Endodermal cell (in vitro differentiated cells): ENCODE data around the gene BNC2. TPM values are rescaled to one million over a fixed set of nuclear protein-coding genes. Genes with fewer than 3 reads are reported as not detected.

Experiments
- DNase-seq: peaks from one replicate; pipeline ENCODE4 v3.0.0-alpha.2; 2017
- H3K27ac ChIP-seq: 2 replicates; pipeline ENCODE4 v1.5.1; 2013; ENCODE audit warnings: mild to moderate bottlenecking, low read depth, low read length, moderate library complexity
- H3K27me3 ChIP-seq: 2 replicates; pipeline ENCODE4 v1.6.1; 2013; ENCODE audit warnings: mild to moderate bottlenecking, low read length, moderate library complexity; ENCODE audit not compliant: insufficient read depth, control insufficient read depth, poor library complexity, severe bottlenecking
- H3K36me3 ChIP-seq: 2 replicates; pipeline ENCODE4 v1.7.0; 2013; ENCODE audit warnings: mild to moderate bottlenecking, low read length, moderate library complexity; ENCODE audit not compliant: control insufficient read depth, insufficient read depth
- H3K4me1 ChIP-seq: one replicate; pipeline ENCODE4 v1.7.0; 2013; ENCODE audit warnings: low read length; ENCODE audit not compliant: control insufficient read depth, insufficient read depth
- H3K4me3 ChIP-seq: 2 replicates; pipeline ENCODE4 v1.5.1; 2013; ENCODE audit warnings: mild to moderate bottlenecking, low read length, moderate library complexity
- H3K9ac ChIP-seq: 2 replicates; pipeline ENCODE4 v1.6.1; 2013; ENCODE audit warnings: mild to moderate bottlenecking, low read length, moderate library complexity; ENCODE audit not compliant: poor library complexity, severe bottlenecking; ENCODE audit errors: extremely low read depth
- H3K9me3 ChIP-seq: 2 replicates; pipeline ENCODE4 v1.6.1; 2013; ENCODE audit warnings: mild to moderate bottlenecking, low read length, moderate library complexity; ENCODE audit not compliant: control insufficient read depth
- H3K27ac Mint-ChIP-seq: 2 replicates; pipeline ENCODE4 v1.8.0; 2020; ENCODE audit warnings: mixed read lengths
- H3K27me3 Mint-ChIP-seq: 2 replicates; pipeline ENCODE4 v1.8.0; 2021; ENCODE audit warnings: mild to moderate bottlenecking, mixed read lengths; ENCODE audit not compliant: insufficient read depth
- H3K36me3 Mint-ChIP-seq: 2 replicates; pipeline ENCODE4 v1.8.0; 2020; ENCODE audit warnings: low read depth, mixed read lengths
- H3K4me1 Mint-ChIP-seq: 2 replicates; pipeline ENCODE4 v1.8.0; 2020; ENCODE audit warnings: mixed read lengths
- H3K4me3 Mint-ChIP-seq: 2 replicates; pipeline ENCODE4 v1.8.0; 2020; ENCODE audit warnings: mild to moderate bottlenecking, moderate library complexity, mixed read lengths
- H3K9me3 Mint-ChIP-seq: 2 replicates; pipeline ENCODE4 v1.8.0; 2020; ENCODE audit warnings: mild to moderate bottlenecking, mixed read lengths
- CTCF ChIP-seq: fragments of 200-600 bp; sonication (generic); conservative IDR thresholded peaks from 2 replicates; pipeline ENCODE4 v1.5.0; 2021; ENCODE audit warnings: antibody characterized with exemption, mild to moderate bottlenecking
- WGBS, 2 experiments: methylation state at CpG; one replicate each; pipeline versions ENCODE4 v1.1.5 to v1.1.7; 2013; ENCODE audit warnings: missing lambda C conversion rate in 2 of 2, mixed read lengths in 1 of 2; ENCODE audit not compliant: insufficient coverage in 1 of 2, insufficient read length in 1 of 2; 5-methylcytosine and 5-hydroxymethylcytosine counted together
- total RNA-seq, 2 donors: library from RNA; stranded (reverse); fragmentation: NEBNext Ultra II Directional in 1 of 2; extraction: Animal tissue kit (Norgen Biotek cat#: 25700) in 1 of 2; gene quantifications; 2 replicates in 1 of 2; 3 replicates in 1 of 2; pipeline ENCODE4 v1.2.1, GENCODE V29; 2021

BNC2 gene
- total RNA-seq, 2 donors from 2014 or later: 3.0 to 10.5 TPM

DNA sequence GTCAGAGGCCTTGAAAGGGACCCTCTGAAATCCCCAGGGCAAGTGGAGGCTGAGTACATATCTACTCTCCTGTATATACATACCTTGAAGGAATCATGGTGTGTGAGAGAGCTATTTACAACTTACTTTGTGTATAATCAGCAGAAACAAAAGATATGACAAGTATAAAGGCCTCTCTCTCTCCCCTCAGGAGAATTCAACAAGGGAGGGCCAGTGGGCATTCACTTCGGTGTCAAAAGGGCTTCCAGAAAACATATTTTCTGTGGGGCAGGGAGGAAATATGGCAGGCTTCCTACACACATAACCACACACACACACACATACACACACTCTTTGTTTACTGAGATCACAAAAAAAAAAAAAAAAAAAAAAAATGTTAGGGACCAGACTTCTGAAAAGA is 181.7 kb downstream of the BNC2 start:
- no peaks in the 10 kb centered on the region for H3K27me3 ChIP-seq
- H3K4me1 ChIP-seq: no peaks in the 10 kb centered on the region
- Mint-ChIP-seq H3K27ac (no peak overlapping the region), H3K27me3 (no peaks in the 10 kb centered on the region), H3K4me1 (peaks cover 25% of the 10 kb centered on the region), H3K9me3 (no peaks in the 10 kb centered on the region), H3K4me3 (no peak overlapping the region), H3K36me3 (no peaks in the 10 kb centered on the region)
- H3K9me3 ChIP-seq: no peaks in the 10 kb centered on the region
- no peak for TF ChIP-seq CTCF
- DNase-seq: no peak
- H3K27ac ChIP-seq: no peak overlapping the region
- H3K9ac ChIP-seq: no peak overlapping the region
- no peaks in the 10 kb centered on the region for H3K36me3 ChIP-seq
- no peak overlapping the region for H3K4me3 ChIP-seq
- 80% methylated on average over 1 of the region's 1 CpG; no CpG with 5 or more reads in 1 of the 2 experiments for WGBS, 2 experiments

DNA sequence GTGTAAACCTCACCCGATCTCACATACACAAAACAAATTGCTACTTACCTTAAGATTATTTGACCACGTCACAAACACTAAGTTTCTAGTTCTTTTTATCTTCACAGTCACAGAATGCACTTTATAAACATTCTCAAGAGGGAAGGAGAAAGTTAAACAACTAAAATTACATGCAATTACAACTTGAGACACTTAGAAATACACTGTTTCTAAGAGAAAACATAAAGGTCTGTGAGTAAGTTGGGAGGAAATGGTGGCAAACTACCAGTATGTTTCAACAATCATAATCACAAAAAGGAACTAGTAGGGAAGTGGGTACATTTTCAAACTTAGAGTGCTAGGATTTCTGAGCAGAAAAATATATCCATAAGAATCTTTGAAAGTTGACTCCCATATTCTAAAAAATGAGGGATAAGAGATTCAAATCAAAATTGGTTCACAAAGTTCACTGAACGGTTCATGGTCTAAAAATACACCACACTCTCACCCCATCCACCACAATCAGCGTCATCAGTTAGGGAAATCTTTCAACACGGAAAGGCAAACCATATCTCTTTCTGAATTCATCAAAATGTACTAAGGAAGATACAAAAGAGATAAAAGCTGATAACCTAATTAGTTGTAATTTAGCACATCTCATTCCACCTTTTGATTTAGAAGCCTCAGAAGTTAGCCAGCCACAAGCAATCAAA is 182.6 kb downstream of the BNC2 start:
- no peaks in the 10 kb centered on the region for H3K27me3 ChIP-seq
- no peak overlapping the region for H3K27ac Mint-ChIP-seq
- TF ChIP-seq CTCF: no peak

GRCh38 chr9:16683326-16683725 is 187.1 kb downstream of the BNC2 start:
- Mint-ChIP-seq H3K4me3 (no peak overlapping the region), H3K27ac (no peak overlapping the region), H3K4me1 (peaks cover 15% of the 10 kb centered on the region), H3K27me3 (no peaks in the 10 kb centered on the region), H3K36me3 (no peaks in the 10 kb centered on the region), H3K9me3 (no peaks in the 10 kb centered on the region)
- TF ChIP-seq CTCF: no peak
- H3K9ac ChIP-seq: no peak overlapping the region
- no peaks in the 10 kb centered on the region for H3K36me3 ChIP-seq
- H3K4me1 ChIP-seq: no peaks in the 10 kb centered on the region
- no peak overlapping the region for H3K27ac ChIP-seq
- no peak for DNase-seq
- WGBS, 2 experiments: 94% methylated on average over 2 of the region's 2 CpGs; no CpG with 5 or more reads in 1 of the 2 experiments
- no peaks in the 10 kb centered on the region for H3K27me3 ChIP-seq
- no peaks in the 10 kb centered on the region for H3K9me3 ChIP-seq
- no peak overlapping the region for H3K4me3 ChIP-seq

More for the DNA sequence above, 182.6 kb downstream of the BNC2 start:
- Histone ChIP-seq H3K4me3 (no peak overlapping the region), H3K9me3 (no peaks in the 10 kb centered on the region), H3K36me3 (no peaks in the 10 kb centered on the region), H3K27ac (no peak overlapping the region), H3K9ac (no peak overlapping the region), H3K4me1 (no peaks in the 10 kb centered on the region)
- Mint-ChIP-seq H3K4me1 (peaks cover 22% of the 10 kb centered on the region), H3K27me3 (no peaks in the 10 kb centered on the region), H3K9me3 (no peaks in the 10 kb centered on the region), H3K4me3 (no peak overlapping the region), H3K36me3 (no peaks in the 10 kb centered on the region)
- DNase-seq: no peak
- WGBS, 2 experiments: 94 to 100% methylated on average over 1 to 4 of the region's 5 CpGs
